Ectodermal cell (in vitro differentiated cells): Measurements from ENCODE around the gene ZNF506. TPM values are rescaled to one million over a fixed set of nuclear protein-coding genes. Genes with fewer than 3 reads are reported as not detected.
A peak's percentile ranks its signal among the peaks of the same experiment; 100 is the strongest.
"Not testable (repeated sequence)": the region's sequence is repeated elsewhere in the genome, so short reads cannot be mapped to it uniquely, and the experiment has no call there.

ENCODE experiments used
- H3K27ac ChIP-seq: 2 replicates; pipeline ENCODE4 v1.7.0; 2013; ENCODE audit warnings: mild to moderate bottlenecking, low read depth, low read length; ENCODE audit not compliant: insufficient read depth, poor library complexity, severe bottlenecking
- H3K27me3 ChIP-seq: 2 replicates; pipeline ENCODE4 v1.7.0; 2013; ENCODE audit warnings: mild to moderate bottlenecking, low read length; ENCODE audit not compliant: insufficient read depth, control insufficient read depth, poor library complexity, severe bottlenecking
- H3K36me3 ChIP-seq: one replicate; pipeline ENCODE4 v1.7.0; 2013; ENCODE audit warnings: low read length; ENCODE audit not compliant: control insufficient read depth, insufficient read depth
- H3K4me1 ChIP-seq: one replicate; pipeline ENCODE4 v1.7.0; 2013; ENCODE audit warnings: low read length; ENCODE audit not compliant: control insufficient read depth, insufficient read depth
- H3K4me3 ChIP-seq: 2 replicates; pipeline ENCODE4 v1.7.0; 2013; ENCODE audit warnings: low read depth, low read length, control low read depth; ENCODE audit not compliant: insufficient read depth
- H3K9me3 ChIP-seq: 2 replicates; pipeline ENCODE4 v1.7.0; 2013; ENCODE audit warnings: mild to moderate bottlenecking, low read length, moderate library complexity; ENCODE audit not compliant: control insufficient read depth
- WGBS, 2 experiments: methylation state at CpG; one replicate each; pipeline ENCODE4 v1.1.7; 2013; ENCODE audit warnings: missing lambda C conversion rate in 2 of 2; 5-methylcytosine and 5-hydroxymethylcytosine counted together
- polyA plus RNA-seq, 4 experiments: library from polyadenylated mRNA; stranded (reverse); fragments of 50-300 nt; gene quantifications; one replicate each; pipeline ENCODE4 v1.2.3, GENCODE V29; 2013

Gene ZNF506
- 13.5 TPM for polyA plus RNA-seq (2013, experiment 1 of 4)
- 12.1 TPM for polyA plus RNA-seq (2013, experiment 2 of 4)
- polyA plus RNA-seq (2013, experiment 3 of 4) = 10.1 TPM
- polyA plus RNA-seq (2013, experiment 4 of 4) = 12.1 TPM

DNA sequence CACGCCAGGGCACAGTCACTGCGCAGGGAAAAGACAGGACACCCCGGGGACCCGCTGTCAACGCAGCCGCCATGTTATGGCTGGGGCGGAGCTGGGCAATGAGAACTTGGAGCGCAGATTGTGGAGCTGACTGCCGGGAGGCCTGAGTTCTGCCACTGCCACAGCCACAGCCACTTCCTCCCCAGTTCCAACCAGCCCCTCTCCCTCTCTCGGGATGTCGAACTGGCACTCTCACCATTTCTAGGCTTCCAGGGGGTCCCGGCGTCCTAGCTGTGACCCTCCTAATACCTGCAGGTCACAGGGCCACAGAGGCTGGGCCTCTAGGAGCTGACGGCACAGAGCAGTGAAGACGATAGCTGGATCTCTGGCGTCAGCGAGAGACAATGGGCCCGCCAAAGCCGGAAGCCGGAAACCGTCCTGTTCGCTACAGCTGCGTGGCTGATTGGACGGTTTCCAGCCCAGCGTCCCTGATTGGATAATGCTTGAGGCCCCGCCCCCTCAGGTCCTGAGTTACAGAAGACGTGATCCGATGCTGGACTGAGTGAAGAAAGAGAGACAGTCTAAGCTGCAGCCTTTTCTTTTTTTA lies at the start of gene ZNF506:
Gene ZNF506, minus strand, starts transcription at position 385 of the 586 bp plus-strand sequence. Its CDS starts 147 bp downstream, at position 238.
- 36 to 38% methylated on average over 28 of the region's 28 CpGs for WGBS, 2 experiments
- Histone ChIP-seq H3K9me3 (no peaks in the 10 kb centered on the region), H3K27me3 (no peaks in the 10 kb centered on the region), H3K4me3 (peak within 1 kb of the TSS; percentile 73), H3K27ac (peak within 1 kb of the TSS; percentile 92), H3K36me3 (no peaks in the 10 kb centered on the region), H3K4me1 (no peaks in the 10 kb centered on the region)

DNA sequence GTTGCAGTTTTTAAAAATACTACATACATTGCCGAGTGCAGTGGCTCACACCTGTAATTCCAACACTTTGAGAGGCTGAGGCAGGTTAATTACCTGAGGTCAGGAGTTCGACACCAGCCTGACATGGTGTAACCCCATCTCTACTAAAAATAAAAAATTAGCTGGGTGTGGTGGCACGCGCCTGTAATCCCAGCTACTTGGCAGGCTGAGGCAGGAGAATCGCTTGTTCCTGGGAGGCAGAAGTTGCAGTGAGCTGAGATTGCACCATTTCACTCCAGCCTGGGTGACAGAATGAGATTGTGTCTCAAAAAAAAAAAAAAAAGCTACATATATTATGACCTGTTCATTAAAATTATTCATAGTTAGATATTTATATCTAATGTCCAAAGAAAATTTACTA lies 48.5 kb upstream of the ZNF506 start:
- WGBS, 2 experiments = 71 to 73% methylated on average over 5 of the region's 5 CpGs
- H3K9me3 ChIP-seq, H3K27ac ChIP-seq, H3K4me1 ChIP-seq, H3K27me3 ChIP-seq, H3K4me3 ChIP-seq: not testable (repeated sequence)
- H3K36me3 ChIP-seq = peaks cover 24% of the 10 kb centered on the region

DNA sequence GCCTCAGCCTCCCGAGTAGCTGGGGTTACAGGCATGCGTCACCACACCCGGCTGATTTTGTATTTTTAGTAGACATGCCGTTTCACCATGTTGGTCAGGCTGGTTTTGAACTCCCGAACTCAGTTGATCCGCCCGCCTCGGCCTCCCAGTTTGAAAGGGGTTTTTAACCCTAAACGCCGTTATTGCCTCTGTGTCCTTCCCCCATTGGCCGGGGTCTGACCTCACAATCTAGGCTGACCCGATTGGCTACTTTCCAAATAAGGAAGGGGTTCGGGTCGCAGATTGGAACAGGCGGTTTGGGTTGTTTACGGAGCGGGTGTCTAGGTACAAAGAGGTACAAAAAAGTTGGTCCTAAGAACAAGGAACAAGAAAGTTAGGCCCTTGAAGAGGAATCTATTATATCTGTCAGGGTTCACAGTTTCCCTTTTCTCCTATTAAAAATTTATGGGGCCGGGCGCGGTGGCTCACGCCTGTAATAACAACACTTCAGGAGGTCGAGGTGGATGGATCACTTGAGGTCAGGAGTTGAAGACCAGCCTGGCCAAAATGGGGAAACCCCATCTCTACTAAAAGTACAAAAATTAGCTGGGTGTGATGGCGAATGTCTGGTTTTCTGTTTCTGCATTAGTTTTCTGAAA lies 45.2 kb upstream of the ZNF506 start:
- Histone ChIP-seq H3K4me3 (peak overlapping the region; percentile 73), H3K36me3 (peaks cover 3% of the 10 kb centered on the region), H3K27ac (peak overlapping the region; percentile 98), H3K4me1 (no peaks in the 10 kb centered on the region), H3K27me3 (no peaks in the 10 kb centered on the region), H3K9me3 (no peaks in the 10 kb centered on the region)
- 14 to 24% methylated on average over 23 of the region's 23 CpGs for WGBS, 2 experiments

DNA sequence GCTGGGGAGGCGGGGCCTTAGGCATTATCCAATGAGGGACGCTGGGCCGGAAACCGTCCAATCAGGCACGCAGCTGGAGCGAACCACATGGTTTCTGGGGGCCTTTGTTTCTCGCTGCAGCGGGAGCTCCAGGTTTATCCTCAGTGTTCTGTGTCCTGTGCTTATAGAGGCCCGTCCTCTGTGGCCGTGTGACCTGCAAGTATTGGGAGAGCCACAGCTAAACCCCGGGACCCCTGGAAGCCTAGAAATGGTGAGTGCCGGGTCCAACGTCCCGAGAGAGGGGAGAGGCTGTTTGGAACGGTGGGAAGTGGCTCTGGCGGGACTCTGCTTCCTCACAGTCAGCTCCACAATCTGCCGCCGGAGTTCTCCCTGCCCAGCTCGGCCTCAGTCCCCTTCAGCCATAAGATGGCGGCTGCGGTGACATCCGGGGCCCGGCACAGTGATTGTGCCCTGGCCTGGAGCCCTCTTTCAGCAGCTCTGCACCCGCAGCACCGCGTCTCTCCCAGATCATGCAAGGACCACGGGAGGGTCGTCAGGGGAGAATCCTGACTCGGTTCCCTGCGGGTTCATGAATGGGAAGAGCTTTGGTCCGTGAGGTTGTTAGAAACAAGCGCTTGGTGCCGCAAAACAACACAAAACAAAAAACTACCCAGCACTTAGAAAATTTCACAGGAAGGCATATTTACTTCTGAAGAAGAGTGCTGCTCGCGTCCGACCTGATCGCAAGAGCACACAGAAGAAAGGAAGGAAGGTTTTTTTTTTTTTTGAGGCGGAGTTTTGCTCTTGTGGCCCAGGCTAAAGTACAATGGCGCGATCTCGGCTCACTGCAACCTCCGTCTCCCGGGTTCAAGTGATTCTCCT lies 44.4 kb upstream of the ZNF506 start, which contains the start of gene ZNF253:
Gene ZNF253, plus strand, starts transcription at position 133 of the 861 bp plus-strand sequence. Its CDS starts 115 bp downstream, at position 248.
- no peaks in the 10 kb centered on the region for H3K9me3 ChIP-seq
- WGBS, 2 experiments = 7 to 9% methylated on average over 41 to 43 of the region's 43 CpGs
- peak within 1 kb of the TSS; percentile 73 for H3K4me3 ChIP-seq

DNA sequence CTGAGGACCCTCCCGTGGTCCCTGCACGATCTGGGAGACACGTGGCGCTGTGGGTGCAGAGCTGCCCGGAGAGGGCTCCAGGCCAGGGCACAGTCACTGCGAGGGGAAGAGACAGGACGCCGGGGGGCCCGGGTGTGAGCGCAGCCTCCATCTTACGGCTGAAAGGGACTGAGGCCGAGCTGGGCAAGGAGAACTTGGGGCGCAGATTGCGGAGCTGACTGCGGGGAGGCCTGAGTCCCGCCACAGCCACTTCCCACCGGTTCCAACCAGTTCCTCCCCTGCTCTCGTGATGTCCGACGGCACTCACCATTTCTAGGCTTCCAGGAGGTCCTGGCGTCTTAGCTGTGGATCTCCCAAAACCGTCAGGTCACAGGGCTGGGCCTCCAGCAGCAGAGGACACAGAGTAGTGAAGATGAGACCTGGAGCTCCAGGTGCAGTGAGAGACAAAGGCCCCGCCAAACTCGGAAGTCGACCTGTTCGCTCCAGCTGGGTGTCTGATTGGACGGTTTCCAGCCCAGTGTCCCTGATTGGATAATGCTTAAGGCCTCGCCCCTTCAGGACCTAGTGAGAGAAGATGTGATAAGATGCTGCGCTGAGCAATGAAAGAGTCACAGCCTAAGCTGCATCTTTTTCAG lies 39.3 kb upstream of the ZNF506 start:
- H3K27ac ChIP-seq = no peak overlapping the region
- H3K4me1 ChIP-seq = no peaks in the 10 kb centered on the region
- H3K9me3 ChIP-seq = no peaks in the 10 kb centered on the region
- H3K27me3 ChIP-seq = no peaks in the 10 kb centered on the region
- no peaks in the 10 kb centered on the region for H3K36me3 ChIP-seq
- H3K4me3 ChIP-seq = peak overlapping the region; percentile 32
- WGBS, 2 experiments = 81% methylated on average over 29 of the region's 29 CpGs

More for the DNA sequence above, 44.4 kb upstream of the ZNF506 start, which contains the start of gene ZNF253:
- peak within 1 kb of the TSS; percentile 98 for H3K27ac ChIP-seq
- H3K36me3 ChIP-seq = no peaks in the 10 kb centered on the region
- no peaks in the 10 kb centered on the region for H3K4me1 ChIP-seq
- no peaks in the 10 kb centered on the region for H3K27me3 ChIP-seq

DNA sequence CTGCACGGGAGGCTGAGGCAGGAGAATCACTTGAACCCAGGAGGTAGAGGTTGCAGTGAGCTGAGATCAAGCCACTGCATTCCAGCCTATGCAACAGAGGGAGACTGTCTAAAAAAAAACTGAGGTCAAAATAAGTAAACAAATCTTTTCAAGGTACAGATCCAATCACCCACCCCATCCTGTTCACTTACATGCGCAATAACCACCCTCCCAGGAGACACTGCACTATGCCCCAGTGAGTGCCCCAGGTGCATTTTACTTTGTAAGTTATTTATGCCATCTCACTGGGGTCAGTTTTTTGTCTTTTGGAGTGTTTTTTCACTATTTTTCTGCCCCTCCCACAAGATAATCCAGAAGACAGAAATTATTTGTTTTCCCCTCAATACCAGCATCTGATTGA lies 37.2 kb upstream of the ZNF506 start:
- no peak overlapping the region for H3K4me3 ChIP-seq
- no peaks in the 10 kb centered on the region for H3K4me1 ChIP-seq
- no peaks in the 10 kb centered on the region for H3K36me3 ChIP-seq
- 86 to 93% methylated on average over 2 of the region's 2 CpGs for WGBS, 2 experiments
- no peaks in the 10 kb centered on the region for H3K27me3 ChIP-seq
- H3K27ac ChIP-seq = no peak overlapping the region
- no peaks in the 10 kb centered on the region for H3K9me3 ChIP-seq

DNA sequence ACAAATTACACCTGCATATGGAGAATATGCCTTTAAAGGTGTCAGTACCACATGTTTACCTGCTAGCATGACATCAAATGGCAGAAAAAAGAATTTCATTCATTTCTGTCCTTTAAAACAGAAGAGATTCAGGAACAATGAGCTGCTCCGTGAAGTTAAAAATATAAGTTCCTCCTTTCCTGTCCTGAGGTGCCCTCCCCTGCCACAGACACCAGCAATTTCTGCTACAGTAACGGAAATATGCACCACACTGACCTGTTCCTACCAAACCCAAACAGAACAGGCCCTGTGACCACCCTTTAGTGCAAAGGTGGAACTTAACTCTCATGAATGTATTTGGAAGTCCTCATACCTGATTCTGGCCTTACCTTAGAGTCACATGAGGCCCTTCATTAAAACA lies 30.2 kb upstream of the ZNF506 start:
- WGBS, 2 experiments = 91 to 94% methylated on average over 2 of the region's 2 CpGs
- not testable (repeated sequence) for H3K4me3 ChIP-seq, H3K9me3 ChIP-seq, H3K27ac ChIP-seq, H3K27me3 ChIP-seq, H3K4me1 ChIP-seq, H3K36me3 ChIP-seq

DNA sequence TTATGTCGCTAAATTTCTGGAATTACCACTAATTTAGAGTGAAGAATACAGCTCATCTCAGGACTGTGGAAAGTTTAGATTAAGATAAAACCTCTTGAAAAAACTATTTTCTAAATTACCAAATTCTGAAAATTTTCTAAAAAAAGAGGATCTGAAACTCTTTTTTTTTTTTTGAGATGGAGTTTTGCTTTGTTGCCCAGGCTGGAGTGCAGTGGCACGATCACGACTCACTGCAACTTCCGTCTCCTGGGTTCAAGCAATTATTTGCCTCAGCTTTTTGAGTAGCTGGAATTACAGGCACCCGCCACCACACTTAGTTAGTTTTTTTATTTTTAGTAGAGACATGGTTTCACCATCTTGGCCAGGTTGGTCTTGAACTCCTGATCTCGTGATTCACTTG lies 27.5 kb upstream of the ZNF506 start:
- H3K4me3 ChIP-seq = no peak overlapping the region
- no peaks in the 10 kb centered on the region for H3K4me1 ChIP-seq
- no peaks in the 10 kb centered on the region for H3K9me3 ChIP-seq
- no peaks in the 10 kb centered on the region for H3K36me3 ChIP-seq
- H3K27me3 ChIP-seq = no peaks in the 10 kb centered on the region
- H3K27ac ChIP-seq = no peak overlapping the region
- WGBS, 2 experiments = 88 to 92% methylated on average over 6 of the region's 6 CpGs

DNA sequence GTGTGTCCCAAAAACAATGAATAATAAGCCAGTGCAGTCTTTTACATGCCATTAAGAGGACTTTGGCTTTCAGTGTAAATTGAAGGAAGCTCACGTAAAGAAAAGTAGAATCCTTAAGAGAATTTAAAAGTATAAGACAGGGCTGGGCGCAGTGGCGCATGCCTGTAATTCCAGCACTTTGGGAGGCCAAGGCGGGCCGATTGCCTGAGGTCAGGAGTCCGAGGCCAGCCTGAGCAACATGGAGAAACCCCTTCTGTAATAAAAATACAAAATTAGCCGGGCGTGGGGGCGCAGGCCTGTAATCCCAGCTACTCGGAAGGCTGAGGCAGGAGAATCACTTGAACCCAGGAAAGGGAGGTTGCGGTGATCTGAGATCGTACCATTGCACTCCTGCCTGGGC lies 26.2 kb upstream of the ZNF506 start:
- Histone ChIP-seq H3K27ac (no peak overlapping the region), H3K9me3 (no peaks in the 10 kb centered on the region), H3K4me3 (no peak overlapping the region), H3K27me3 (no peaks in the 10 kb centered on the region), H3K36me3 (no peaks in the 10 kb centered on the region), H3K4me1 (no peaks in the 10 kb centered on the region)
- 94% methylated on average over 12 of the region's 12 CpGs for WGBS, 2 experiments
